ENCODE measurements around the gene MIOX. TPM values are rescaled to one million over a fixed set of nuclear protein-coding genes. Genes with fewer than 3 reads are reported as not detected.
A peak's percentile ranks its signal among the peaks of the same experiment; 100 is the strongest.

Gene MIOX
- total and polyA plus RNA-seq, 2 of the 13 experiments (the other 11 are each of a cell fraction or from before 2014, with no cell fraction given), result 1.5 to 2.9 TPM

- TF ChIP-seq ARID4A (CRISPR knock-in tag; IDR thresholded peaks at IDR 0.05; ENCODE audit: borderline replicate concordance) (no peak; the same call in 1 of the 2 replicates), SP4 (CRISPR knock-in tag; IDR thresholded peaks at IDR 0.05) (peak; percentile 57; the same call in 1 of the 2 replicates), ZNF746 (CRISPR knock-in tag; IDR thresholded peaks at IDR 0.05) (no peak), PAWR (CRISPR knock-in tag; IDR thresholded peaks at IDR 0.05; ENCODE audit: borderline replicate concordance) (no peak), TEF (CRISPR knock-in tag; IDR thresholded peaks at IDR 0.05) (no peak), ZNF619 (CRISPR knock-in tag; IDR thresholded peaks at IDR 0.05) (no peak), ZBTB38 (CRISPR knock-in tag; IDR thresholded peaks at IDR 0.05) (no peak), TIGD3 (CRISPR knock-in tag; IDR thresholded peaks at IDR 0.05; ENCODE audit: borderline replicate concordance) (no peak), MAZ (IDR thresholded peaks at IDR 0.05; ENCODE audit: borderline replicate concordance, low read depth, low read length) (no peak), MAZ (CRISPR knock-in tag; IDR thresholded peaks at IDR 0.05; ENCODE audit: low read depth) (peak; percentile 63), AFF4 (CRISPR knock-in tag; IDR thresholded peaks at IDR 0.05) (no peak), JDP2 (CRISPR knock-in tag; IDR thresholded peaks at IDR 0.05; ENCODE audit: borderline replicate concordance) (no peak), ZNF451 (CRISPR knock-in tag; IDR thresholded peaks at IDR 0.05) (no peak), KLF16 (CRISPR knock-in tag; IDR thresholded peaks at IDR 0.05) (no peak), ZNF367 (CRISPR knock-in tag; IDR thresholded peaks at IDR 0.05; ENCODE audit: borderline replicate concordance) (no peak)
- TF ChIP-seq, protein P1, sequence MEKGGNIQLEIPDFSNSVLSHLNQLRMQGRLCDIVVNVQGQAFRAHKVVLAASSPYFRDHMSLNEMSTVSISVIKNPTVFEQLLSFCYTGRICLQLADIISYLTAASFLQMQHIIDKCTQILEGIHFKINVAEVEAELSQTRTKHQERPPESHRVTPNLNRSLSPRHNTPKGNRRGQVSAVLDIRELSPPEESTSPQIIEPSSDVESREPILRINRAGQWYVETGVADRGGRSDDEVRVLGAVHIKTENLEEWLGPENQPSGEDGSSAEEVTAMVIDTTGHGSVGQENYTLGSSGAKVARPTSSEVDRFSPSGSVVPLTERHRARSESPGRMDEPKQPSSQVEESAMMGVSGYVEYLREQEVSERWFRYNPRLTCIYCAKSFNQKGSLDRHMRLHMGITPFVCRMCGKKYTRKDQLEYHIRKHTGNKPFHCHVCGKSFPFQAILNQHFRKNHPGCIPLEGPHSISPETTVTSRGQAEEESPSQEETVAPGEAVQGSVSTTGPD (CRISPR knock-in tag; IDR thresholded peaks at IDR 0.05), result no peak
- TF ChIP-seq, protein P2, sequence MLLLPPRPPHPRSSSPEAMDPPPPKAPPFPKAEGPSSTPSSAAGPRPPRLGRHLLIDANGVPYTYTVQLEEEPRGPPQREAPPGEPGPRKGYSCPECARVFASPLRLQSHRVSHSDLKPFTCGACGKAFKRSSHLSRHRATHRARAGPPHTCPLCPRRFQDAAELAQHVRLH (CRISPR knock-in tag; IDR thresholded peaks at IDR 0.05; ENCODE audit: borderline replicate concordance, low read depth), result no peak
Observed at GRCh38 chr22:50481440-50482106, 5.1 kb upstream of the MIOX start, which contains the start of gene ADM2 (continued).
